Duodenal mucosa (tissue), 2 donors: Measurements from ENCODE around the gene TBC1D14.

Source experiments
- H3K27ac ChIP-seq: one replicate; pipeline ENCODE4 v1.7.0; 2013; ENCODE audit warnings: low read depth, low read length
- H3K27me3 ChIP-seq, 2 donors: one replicate each; pipeline ENCODE4 v1.7.0; 2013; ENCODE audit warnings: low read length in 2 of 2, control low read depth in 1 of 2; ENCODE audit not compliant: insufficient read depth in 2 of 2, control insufficient read depth in 1 of 2
- H3K36me3 ChIP-seq, 2 donors: one replicate each; pipeline ENCODE4 v1.7.0; 2013; ENCODE audit warnings: low read length in 2 of 2, control low read depth in 1 of 2; ENCODE audit not compliant: insufficient read depth in 2 of 2, control insufficient read depth in 1 of 2
- H3K4me1 ChIP-seq, 2 donors: one replicate each; pipeline ENCODE4 v1.7.0; 2013; ENCODE audit warnings: low read length in 2 of 2, control low read depth in 1 of 2; ENCODE audit not compliant: insufficient read depth in 2 of 2, control insufficient read depth in 1 of 2
- H3K4me3 ChIP-seq, 2 donors: one replicate each; pipeline ENCODE4 v1.7.0; 2013; ENCODE audit warnings: low read length in 2 of 2, low read depth in 1 of 2
- H3K9ac ChIP-seq, 2 donors: one replicate each; pipeline ENCODE4 v1.7.0; 2013; ENCODE audit warnings: low read length in 2 of 2, low read depth in 1 of 2
- H3K9me3 ChIP-seq, 2 donors: one replicate each; pipeline ENCODE4 v1.7.0; 2013; ENCODE audit warnings: low read length in 2 of 2, control low read depth in 1 of 2; ENCODE audit not compliant: control insufficient read depth in 1 of 2

TBC1D14 gene

GRCh38 chr4:6878451-6879059, 31.1 kb upstream of the TBC1D14 start:
- Histone ChIP-seq H3K4me3 (no peak overlapping the region), H3K4me1 (peaks cover 0 to 5% of the 10 kb centered on the region in 2 donors), H3K36me3 (peaks cover 33 to 92% of the 10 kb centered on the region in 2 donors), H3K27ac (no peak overlapping the region), H3K9ac (no peak overlapping the region), H3K9me3 (no peaks in the 10 kb centered on the region), H3K27me3 (no peaks in the 10 kb centered on the region)

DNA sequence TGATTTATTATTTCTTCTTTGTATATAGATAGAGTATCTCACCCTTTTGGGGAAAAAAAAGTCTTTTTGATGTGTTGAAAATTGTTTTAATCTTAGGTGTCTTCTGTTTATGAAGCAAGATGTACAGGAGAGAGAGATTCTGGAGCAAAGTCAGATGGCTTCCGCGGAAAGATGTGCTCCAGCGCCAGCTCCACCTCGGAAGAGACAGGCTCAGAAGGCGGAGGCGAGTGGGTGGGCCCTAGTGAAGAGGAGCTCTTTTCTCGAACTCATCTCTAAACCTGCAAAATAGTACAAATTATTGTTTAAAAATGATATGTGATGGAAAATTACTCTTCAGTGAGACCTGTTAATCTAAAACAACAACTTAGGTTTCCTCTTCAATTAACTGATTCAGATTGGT, 28.9 kb upstream of the TBC1D14 start:
- Histone ChIP-seq H3K4me3 (no peak overlapping the region), H3K27ac (no peak overlapping the region), H3K9ac (no peak overlapping the region), H3K9me3 (no peaks in the 10 kb centered on the region), H3K4me1 (peaks cover 1 to 2% of the 10 kb centered on the region in 2 donors), H3K27me3 (no peaks in the 10 kb centered on the region), H3K36me3 (peaks cover 32 to 78% of the 10 kb centered on the region in 2 donors)

DNA sequence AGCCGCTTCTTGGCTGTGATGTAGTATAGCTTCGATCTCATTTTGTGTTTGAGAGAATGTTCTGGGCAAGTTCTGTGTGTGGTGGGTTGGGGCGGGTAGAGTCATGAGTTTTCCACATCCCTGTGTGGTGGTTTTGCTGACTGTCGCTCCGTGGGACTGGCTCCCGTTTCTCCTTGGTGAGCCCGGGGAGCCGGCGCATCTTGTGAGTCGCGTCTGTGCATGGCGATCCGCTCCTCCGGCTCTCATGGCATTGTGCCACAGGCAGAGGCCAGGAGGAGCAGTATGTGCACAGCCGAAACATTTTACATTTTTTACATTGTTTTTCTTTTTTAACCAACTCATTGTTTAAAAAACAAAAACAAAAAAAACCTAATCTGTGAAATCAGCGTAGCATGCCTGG, 27.7 kb upstream of the TBC1D14 start:
- no peak overlapping the region for H3K4me3 ChIP-seq
- peaks cover 28 to 68% of the 10 kb centered on the region in 2 donors for H3K36me3 ChIP-seq
- H3K9ac ChIP-seq, result no peak overlapping the region
- H3K27me3 ChIP-seq, result no peaks in the 10 kb centered on the region
- peaks cover 11 to 14% of the 10 kb centered on the region in 2 donors for H3K4me1 ChIP-seq
- no peaks in the 10 kb centered on the region for H3K9me3 ChIP-seq
- no peak overlapping the region for H3K27ac ChIP-seq

GRCh38 chr4:6884341-6884870, 25.2 kb upstream of the TBC1D14 start:
- Histone ChIP-seq H3K9me3 (no peaks in the 10 kb centered on the region), H3K4me3 (no peak overlapping the region), H3K4me1 (peaks cover 11 to 22% of the 10 kb centered on the region in 2 donors), H3K36me3 (peaks cover 16 to 45% of the 10 kb centered on the region in 2 donors), H3K27ac (no peak overlapping the region), H3K9ac (no peak overlapping the region), H3K27me3 (no peaks in the 10 kb centered on the region)

GRCh38 chr4:6885953-6886557, 23.6 kb upstream of the TBC1D14 start:
- Histone ChIP-seq H3K9ac (no peak overlapping the region), H3K36me3 (peaks cover 12 to 31% of the 10 kb centered on the region in 2 donors), H3K27me3 (no peaks in the 10 kb centered on the region), H3K27ac (no peak overlapping the region), H3K4me1 (peaks cover 11 to 22% of the 10 kb centered on the region in 2 donors), H3K9me3 (peaks cover 0 to 9% of the 10 kb centered on the region in 2 donors), H3K4me3 (no peak overlapping the region)

GRCh38 chr4:6886886-6887285, 22.7 kb upstream of the TBC1D14 start:
- no peak overlapping the region for H3K27ac ChIP-seq
- H3K36me3 ChIP-seq, result peaks cover 5 to 22% of the 10 kb centered on the region in 2 donors
- peaks cover 0 to 9% of the 10 kb centered on the region in 2 donors for H3K9me3 ChIP-seq
- no peaks in the 10 kb centered on the region for H3K27me3 ChIP-seq
- peaks cover 17 to 28% of the 10 kb centered on the region in 2 donors for H3K4me1 ChIP-seq
- H3K9ac ChIP-seq, result no peak overlapping the region
- no peak overlapping the region for H3K4me3 ChIP-seq

- Histone ChIP-seq H3K27me3 (no peaks in the 10 kb centered on the region), H3K27ac (no peak overlapping the region), H3K4me1 (peaks cover 26 to 37% of the 10 kb centered on the region in 2 donors), H3K4me3 (no peak overlapping the region), H3K36me3 (peaks cover 0 to 14% of the 10 kb centered on the region in 2 donors), H3K9me3 (peaks cover 0 to 9% of the 10 kb centered on the region in 2 donors), H3K9ac (no peak overlapping the region)
These were observed 21.8 kb upstream of the TBC1D14 start for GRCh38 chr4:6887591-6888371.

DNA sequence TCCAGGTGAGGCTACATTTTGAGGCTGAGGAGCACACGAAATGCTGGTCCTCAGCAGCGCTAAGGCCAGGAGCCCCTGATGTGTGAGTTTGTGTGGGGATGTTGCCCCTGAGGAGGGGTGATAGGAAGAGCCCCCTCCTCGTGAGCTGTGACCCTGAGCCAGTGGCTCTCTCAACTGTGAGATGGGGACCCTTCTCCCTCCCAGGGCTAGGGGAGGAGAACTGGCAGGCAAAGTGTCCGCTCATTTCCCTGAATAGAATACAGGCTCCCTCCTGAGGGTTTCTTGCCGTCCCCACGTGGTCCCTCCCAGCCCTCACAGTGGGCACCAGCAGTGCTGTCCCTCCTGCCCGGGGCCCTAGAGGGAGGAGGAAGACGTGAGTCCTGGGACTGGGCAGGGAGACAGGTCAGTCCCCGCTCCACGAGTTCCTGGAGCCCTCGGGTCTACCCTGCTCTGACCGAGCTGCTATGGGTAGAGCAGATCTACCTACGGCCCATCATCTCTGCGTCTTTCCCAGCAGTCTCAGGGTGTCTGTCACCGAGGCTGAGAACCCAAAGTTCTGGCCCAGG, 21.0 kb upstream of the TBC1D14 start:
- Histone ChIP-seq H3K4me3 (no peak overlapping the region), H3K9me3 (peaks cover 0 to 9% of the 10 kb centered on the region in 2 donors), H3K9ac (no peak overlapping the region), H3K36me3 (peaks cover 0 to 6% of the 10 kb centered on the region in 2 donors), H3K4me1 (peaks cover 34 to 43% of the 10 kb centered on the region in 2 donors), H3K27ac (no peak overlapping the region), H3K27me3 (no peaks in the 10 kb centered on the region)

DNA sequence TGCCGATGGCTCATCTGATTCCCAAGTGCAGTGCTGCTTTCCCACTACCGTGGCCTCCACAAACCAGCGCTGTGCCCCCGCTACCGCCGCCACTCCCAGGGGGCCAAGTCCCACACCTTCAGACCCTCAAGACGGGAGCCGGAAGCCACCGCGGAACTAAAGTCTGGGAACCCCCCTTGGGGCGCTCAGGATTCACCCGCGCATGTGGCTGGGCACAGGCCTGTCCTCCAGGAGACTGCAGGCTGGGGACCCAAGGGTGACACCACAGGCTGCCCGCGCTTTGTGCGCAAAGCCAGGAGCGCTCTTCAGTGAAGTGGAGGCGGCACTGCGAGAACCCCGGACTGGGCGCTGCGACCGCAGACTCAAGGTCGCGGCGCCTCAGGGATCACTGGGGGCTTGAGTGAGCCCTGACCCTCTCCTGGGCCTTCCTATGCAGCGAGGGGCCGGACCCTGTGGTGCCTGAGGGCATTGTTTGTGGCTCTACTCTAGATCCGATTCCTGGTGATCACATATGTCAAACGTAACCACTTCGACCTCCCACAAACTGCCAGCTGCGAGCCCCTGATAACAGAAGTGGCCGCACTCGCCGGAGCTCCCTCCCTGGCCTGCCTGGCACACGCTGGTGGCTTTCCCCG, 20.4 kb upstream of the TBC1D14 start:
- Histone ChIP-seq H3K9me3 (peaks cover 0 to 9% of the 10 kb centered on the region in 2 donors), H3K27me3 (no peaks in the 10 kb centered on the region), H3K4me1 (peaks cover 38 to 48% of the 10 kb centered on the region in 2 donors), H3K4me3 (no peak overlapping the region), H3K36me3 (peaks cover 0 to 3% of the 10 kb centered on the region in 2 donors), H3K9ac (no peak overlapping the region), H3K27ac (no peak overlapping the region)
